ENCODE measurements around the gene ASAP3. TPM values are rescaled to one million over a fixed set of nuclear protein-coding genes. Genes with fewer than 3 reads are reported as not detected.
"Not testable (repeated sequence)": the region's sequence is repeated elsewhere in the genome, so short reads cannot be mapped to it uniquely, and the experiment has no call there.

The ASAP3 gene
- total RNA-seq, 2 experiments from 2014 or later = 0.81 to 1.2 TPM

DNA sequence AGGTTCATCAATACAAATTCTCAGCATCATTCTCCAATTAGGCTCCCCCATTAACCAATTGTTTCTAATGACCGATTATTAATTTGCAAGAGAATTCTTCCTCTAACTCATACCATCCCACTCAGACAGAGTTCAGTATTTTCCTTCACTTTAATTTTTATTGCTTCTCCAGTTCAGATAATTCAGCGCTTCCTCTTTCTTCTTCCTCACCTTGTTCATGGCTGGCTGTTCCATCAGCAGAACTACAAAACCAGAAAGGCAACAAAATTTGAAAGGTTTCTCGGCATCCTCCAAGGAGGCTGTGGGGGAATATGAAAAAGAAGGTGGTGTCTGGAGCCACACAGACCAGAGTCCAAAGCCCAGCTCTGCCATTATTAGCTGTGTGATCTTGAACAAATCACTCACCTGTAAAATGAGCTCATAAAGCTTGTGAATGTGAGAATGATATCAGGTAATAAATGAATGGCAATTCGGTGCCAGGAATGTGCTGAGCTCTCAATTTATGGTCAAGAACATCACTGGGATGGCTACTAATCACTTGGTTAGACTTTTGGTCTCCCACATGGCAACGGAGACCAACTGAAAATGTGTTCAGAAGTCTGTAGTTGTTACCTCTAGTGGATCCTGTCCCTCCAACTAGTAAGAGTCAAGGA lies 102.6 kb downstream of the ASAP3 start:
- H3K36me3 ChIP-seq (ENCODE audit: insufficient read depth, low read length) = peaks cover 4% of the 10 kb centered on the region

DNA sequence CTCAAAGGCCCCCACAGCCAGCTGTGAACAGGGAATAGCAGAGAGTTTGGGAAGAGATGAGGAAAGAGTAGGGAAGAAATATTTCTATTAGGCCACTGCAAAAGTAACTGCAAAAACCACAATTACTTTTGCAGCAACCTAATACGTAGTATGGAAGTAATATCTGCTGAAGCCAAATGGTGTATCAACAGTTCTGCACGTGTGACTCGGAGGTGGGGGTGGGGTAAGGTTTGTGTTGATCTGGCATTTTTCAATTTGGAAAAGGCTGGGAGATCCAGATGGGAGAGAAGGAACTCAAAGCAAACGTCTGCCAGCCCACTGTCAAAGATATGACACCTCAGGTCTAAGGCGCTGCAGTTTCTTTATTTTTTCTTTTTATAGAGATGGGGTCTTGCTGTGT lies 103.3 kb downstream of the ASAP3 start:
- H3K27ac Mint-ChIP-seq = no peak overlapping the region
- no peak overlapping the region for H3K27ac ChIP-seq (ENCODE audit: low read depth in 1 of 2, low read length in 2 of 2)
- ChIA-PET POLR2A (no interaction called here), CTCF (no interaction called here)
- DNase-seq (no peak), ATAC-seq (ENCODE audit: poor library complexity) (no peak)
- no peak overlapping the region for H3K4me3 Mint-ChIP-seq
- no peaks in the 10 kb centered on the region for H3K27me3 ChIP-seq (ENCODE audit: control insufficient read depth in 1 of 2, insufficient read depth in 2 of 2, low read length in 2 of 2)
- H3K36me3 ChIP-seq (ENCODE audit: insufficient read depth, low read length) = peaks cover 4% of the 10 kb centered on the region
- H3K9me3 Mint-ChIP-seq = no peaks in the 10 kb centered on the region
- no peak overlapping the region for H3K4me3 ChIP-seq (ENCODE audit: low read length)
- intact Hi-C loops (cut with DNase I, micrococcal nuclease) = no loop called here
- peaks cover 44% of the 10 kb centered on the region for H3K36me3 Mint-ChIP-seq (ENCODE audit: low read depth)
- no peaks in the 10 kb centered on the region for H3K27me3 Mint-ChIP-seq
- no peaks in the 10 kb centered on the region for H3K9me3 ChIP-seq (ENCODE audit: control insufficient read depth in 1 of 2, insufficient read depth in 1 of 2, low read length in 2 of 2)
- TF ChIP-seq, protein P1, sequence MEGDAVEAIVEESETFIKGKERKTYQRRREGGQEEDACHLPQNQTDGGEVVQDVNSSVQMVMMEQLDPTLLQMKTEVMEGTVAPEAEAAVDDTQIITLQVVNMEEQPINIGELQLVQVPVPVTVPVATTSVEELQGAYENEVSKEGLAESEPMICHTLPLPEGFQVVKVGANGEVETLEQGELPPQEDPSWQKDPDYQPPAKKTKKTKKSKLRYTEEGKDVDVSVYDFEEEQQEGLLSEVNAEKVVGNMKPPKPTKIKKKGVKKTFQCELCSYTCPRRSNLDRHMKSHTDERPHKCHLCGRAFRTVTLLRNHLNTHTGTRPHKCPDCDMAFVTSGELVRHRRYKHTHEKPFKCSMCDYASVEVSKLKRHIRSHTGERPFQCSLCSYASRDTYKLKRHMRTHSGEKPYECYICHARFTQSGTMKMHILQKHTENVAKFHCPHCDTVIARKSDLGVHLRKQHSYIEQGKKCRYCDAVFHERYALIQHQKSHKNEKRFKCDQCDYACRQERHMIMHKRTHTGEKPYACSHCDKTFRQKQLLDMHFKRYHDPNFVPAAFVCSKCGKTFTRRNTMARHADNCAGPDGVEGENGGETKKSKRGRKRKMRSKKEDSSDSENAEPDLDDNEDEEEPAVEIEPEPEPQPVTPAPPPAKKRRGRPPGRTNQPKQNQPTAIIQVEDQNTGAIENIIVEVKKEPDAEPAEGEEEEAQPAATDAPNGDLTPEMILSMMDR (IDR thresholded peaks at IDR 0.05) = no peak
- no peaks in the 10 kb centered on the region for H3K4me1 ChIP-seq (ENCODE audit: insufficient read depth, low read length)
- H3K4me1 Mint-ChIP-seq (ENCODE audit: low read depth) = no peaks in the 10 kb centered on the region

More for the DNA sequence above, 102.6 kb downstream of the ASAP3 start:
- DNase-seq (no peak), ATAC-seq (ENCODE audit: poor library complexity) (no peak)
- Histone ChIP-seq H3K4me1 (ENCODE audit: insufficient read depth, low read length) (no peaks in the 10 kb centered on the region), H3K27me3 (ENCODE audit: control insufficient read depth in 1 of 2, insufficient read depth in 2 of 2, low read length in 2 of 2) (no peaks in the 10 kb centered on the region), H3K4me3 (ENCODE audit: low read length) (no peak overlapping the region), H3K9me3 (ENCODE audit: control insufficient read depth in 1 of 2, insufficient read depth in 1 of 2, low read length in 2 of 2) (no peaks in the 10 kb centered on the region), H3K27ac (ENCODE audit: low read depth in 1 of 2, low read length in 2 of 2) (no peak overlapping the region)
- Mint-ChIP-seq H3K36me3 (ENCODE audit: low read depth) (peaks cover 47% of the 10 kb centered on the region), H3K4me3 (no peak overlapping the region), H3K9me3 (no peaks in the 10 kb centered on the region), H3K4me1 (ENCODE audit: low read depth) (no peaks in the 10 kb centered on the region), H3K27ac (no peak overlapping the region), H3K27me3 (no peaks in the 10 kb centered on the region)
- CTCF ChIA-PET = no interaction called here
- intact Hi-C loops (cut with DNase I, micrococcal nuclease) = no loop called here
- TF ChIP-seq, protein P1 (IDR thresholded peaks at IDR 0.05) = no peak
- POLR2A ChIA-PET = no interaction called here

DNA sequence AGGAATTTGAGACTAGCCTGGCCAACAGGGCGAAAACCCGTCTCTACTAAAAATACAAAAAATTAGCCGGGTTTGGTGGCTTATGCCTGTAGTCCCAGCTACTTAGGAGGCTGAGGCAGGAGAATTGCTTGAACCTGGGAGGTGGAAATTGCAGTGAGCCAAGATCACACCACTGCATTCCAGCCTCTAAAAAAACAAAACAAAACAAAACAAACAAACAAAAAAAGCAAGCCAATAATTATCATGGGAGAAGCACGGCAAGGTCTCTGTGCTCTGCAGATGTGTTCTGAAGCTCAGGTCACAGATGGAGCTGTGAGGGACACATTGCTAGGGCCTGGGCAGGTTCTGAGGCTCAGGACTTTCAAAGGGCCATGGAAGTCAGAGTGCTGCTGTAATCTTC lies 103.7 kb downstream of the ASAP3 start:
- H3K4me1 Mint-ChIP-seq (ENCODE audit: low read depth); ATAC-seq (ENCODE audit: poor library complexity); H3K27me3 Mint-ChIP-seq; DNase-seq; POLR2A ChIA-PET; CTCF ChIA-PET; H3K27ac Mint-ChIP-seq; intact Hi-C loops (cut with DNase I, micrococcal nuclease); H3K27me3 ChIP-seq (ENCODE audit: control insufficient read depth in 1 of 2, insufficient read depth in 2 of 2, low read length in 2 of 2); H3K4me1 ChIP-seq (ENCODE audit: insufficient read depth, low read length); H3K4me3 ChIP-seq (ENCODE audit: low read length); H3K36me3 ChIP-seq (ENCODE audit: insufficient read depth, low read length); H3K27ac ChIP-seq (ENCODE audit: low read depth in 1 of 2, low read length in 2 of 2); H3K4me3 Mint-ChIP-seq; H3K9me3 ChIP-seq (ENCODE audit: control insufficient read depth in 1 of 2, insufficient read depth in 1 of 2, low read length in 2 of 2); H3K9me3 Mint-ChIP-seq: not testable (repeated sequence)
- H3K36me3 Mint-ChIP-seq (ENCODE audit: low read depth) = peaks cover 44% of the 10 kb centered on the region

Other genes starting within 250 kb of the ASAP3 start
- gene HNRNPR, start 139.9 kb downstream of the ASAP3 start, total RNA-seq = 10 to 100 TPM; 92.0 to 93.3 TPM
- 1 to 10 TPM; 3.7 to 4.0 TPM for gene ZNF436, start 114.3 kb downstream of the ASAP3 start, total RNA-seq
- gene TCEA3, start 59.4 kb downstream of the ASAP3 start, total RNA-seq = 10 to 100 TPM; 33.1 to 34.6 TPM
- under 1 TPM; 0.50 to 0.69 TPM for gene E2F2, start 47.1 kb upstream of the ASAP3 start, total RNA-seq
- gene ID3, start 75.3 kb upstream of the ASAP3 start, total RNA-seq = 10 to 100 TPM; 89.8 to 90.4 TPM
- 1,000 to 10,000 TPM; 2,191 to 2,374 TPM for gene RPL11, start 207.6 kb upstream of the ASAP3 start, total RNA-seq

Measured in CD4-positive, alpha-beta T cell (primary cell).